ENCODE data around the gene SPPL3. TPM values are rescaled to one million over a fixed set of nuclear protein-coding genes. Genes with fewer than 3 reads are reported as not detected.

The SPPL3 gene
- polyA plus RNA-seq, 1 donor from 2014 or later = 18.6 TPM

DNA sequence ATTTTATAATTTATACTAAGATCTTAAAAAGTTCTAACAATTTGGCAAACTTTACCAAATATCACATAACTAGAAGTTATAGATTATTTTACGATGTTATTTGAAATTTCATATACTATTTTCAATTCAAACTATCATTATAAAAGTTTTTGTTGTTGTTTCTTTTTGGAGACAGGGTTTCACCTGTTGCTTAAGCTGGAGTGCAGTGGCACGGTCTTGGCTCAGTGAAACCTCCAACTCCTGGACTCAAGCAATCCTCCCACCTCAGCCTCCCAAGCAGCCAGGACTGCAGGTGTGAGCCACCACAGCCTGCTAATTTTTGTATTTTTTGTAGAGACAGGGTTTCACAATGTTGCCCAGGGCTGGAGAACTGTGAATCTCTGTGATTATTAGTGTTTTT is 87.8 kb downstream of the SPPL3 start:
- Mint-ChIP-seq H3K27me3 (no peaks in the 10 kb centered on the region), H3K4me3 (no peak overlapping the region), H3K36me3 (peaks cover 6% of the 10 kb centered on the region), H3K9me3 (no peaks in the 10 kb centered on the region), H3K27ac (no peak overlapping the region), H3K4me1 (peaks cover 7 to 23% (median 18%) of the 10 kb centered on the region in 3 donors)

DNA sequence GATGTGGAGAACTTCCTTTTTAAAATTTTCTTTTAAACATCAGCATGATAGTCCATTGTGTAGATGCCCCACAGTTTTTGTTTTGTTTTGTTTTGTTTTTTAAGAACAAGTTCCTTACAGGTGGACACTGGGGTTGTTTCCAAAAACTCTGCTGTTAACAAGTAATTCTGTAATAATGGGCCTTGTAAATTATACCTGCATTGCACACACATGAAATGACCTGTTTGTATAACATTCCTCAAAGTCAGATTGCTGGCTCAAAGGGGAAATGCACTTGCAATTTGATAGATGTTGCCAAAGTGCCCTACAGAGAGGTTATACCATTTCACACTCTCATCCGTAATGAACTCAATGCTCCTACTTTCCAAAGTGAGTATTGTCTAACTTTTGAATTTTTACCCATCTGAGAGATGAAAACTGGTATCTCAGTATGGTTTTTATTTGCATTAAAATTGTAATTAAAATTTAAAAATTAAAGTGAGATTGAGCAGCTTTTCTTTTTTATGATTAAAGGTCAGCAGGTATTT is 89.2 kb downstream of the SPPL3 start:
- H3K36me3 Mint-ChIP-seq = peaks cover 6% of the 10 kb centered on the region
- H3K4me1 Mint-ChIP-seq = peaks cover 7 to 27% (median 25%) of the 10 kb centered on the region in 3 donors
- no peaks in the 10 kb centered on the region for H3K27me3 Mint-ChIP-seq
- no peak overlapping the region for H3K27ac Mint-ChIP-seq
- H3K4me3 Mint-ChIP-seq = no peak overlapping the region
- no peaks in the 10 kb centered on the region for H3K9me3 Mint-ChIP-seq

DNA sequence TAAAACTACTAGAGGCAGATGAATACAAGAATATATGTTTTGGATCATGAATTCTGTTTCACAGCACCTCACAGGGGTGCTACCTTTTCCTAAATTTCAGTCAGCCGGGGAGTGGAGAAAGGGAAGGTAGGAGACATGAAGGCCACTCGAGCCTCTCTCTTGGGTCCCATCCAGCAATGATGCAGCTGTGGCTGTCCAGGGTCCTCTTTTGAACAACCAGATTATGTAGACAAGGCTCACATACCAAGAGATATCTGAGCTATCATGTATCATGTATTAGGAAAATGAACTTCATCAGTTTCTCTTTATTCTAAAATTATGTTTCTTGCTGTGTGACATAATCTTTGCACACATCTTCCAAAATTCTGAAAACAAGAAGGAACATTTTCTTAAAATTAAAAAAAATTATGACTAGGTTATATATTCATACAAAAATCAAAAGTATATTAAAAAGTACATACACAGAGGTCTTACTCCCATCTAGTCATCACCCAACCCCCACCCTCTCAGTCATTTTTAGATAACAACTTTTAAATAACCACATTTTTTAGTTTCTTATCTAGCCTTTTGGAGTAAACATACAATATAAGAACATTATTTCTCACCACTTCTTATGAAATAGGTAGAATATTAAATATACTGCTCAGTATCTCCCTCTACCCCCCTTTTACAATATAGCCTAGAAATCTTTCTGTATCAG is 89.8 kb downstream of the SPPL3 start:
- Mint-ChIP-seq H3K27ac (no peak overlapping the region), H3K4me3 (no peak overlapping the region), H3K36me3 (peaks cover 6% of the 10 kb centered on the region), H3K27me3 (no peaks in the 10 kb centered on the region), H3K9me3 (no peaks in the 10 kb centered on the region), H3K4me1 (peaks cover 7 to 27% (median 25%) of the 10 kb centered on the region in 3 donors)

DNA sequence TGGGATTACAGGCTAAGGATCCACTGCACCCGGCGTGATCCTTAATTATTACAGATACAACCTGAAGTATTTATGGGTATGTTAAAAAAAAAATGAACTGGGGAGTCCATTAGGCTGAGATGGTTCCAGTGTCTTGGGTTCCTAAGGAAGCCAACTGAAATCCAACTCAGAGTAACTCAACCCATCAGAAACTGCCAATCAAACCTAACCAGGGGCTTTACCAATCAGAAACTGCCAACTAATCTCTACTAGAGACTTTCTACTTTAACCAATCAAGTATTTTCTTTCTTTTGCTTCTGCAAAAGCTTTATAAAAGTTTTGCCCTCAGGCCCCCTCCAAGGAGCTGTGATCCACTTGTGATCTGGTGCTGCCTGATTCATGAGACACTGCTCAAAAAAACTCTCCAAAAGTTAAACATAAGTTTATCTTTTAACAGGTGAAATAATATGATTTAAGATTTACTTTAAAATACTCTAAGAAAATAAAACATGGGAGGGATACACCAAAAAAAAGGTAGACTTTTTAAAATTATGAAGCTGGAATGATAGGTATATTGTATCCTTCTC is 90.5 kb downstream of the SPPL3 start:
- Mint-ChIP-seq H3K36me3 (peaks cover 8% of the 10 kb centered on the region), H3K27me3 (no peaks in the 10 kb centered on the region), H3K4me1 (peaks cover 7 to 27% (median 25%) of the 10 kb centered on the region in 3 donors), H3K9me3 (no peaks in the 10 kb centered on the region), H3K27ac (no peak overlapping the region), H3K4me3 (no peak overlapping the region)

DNA sequence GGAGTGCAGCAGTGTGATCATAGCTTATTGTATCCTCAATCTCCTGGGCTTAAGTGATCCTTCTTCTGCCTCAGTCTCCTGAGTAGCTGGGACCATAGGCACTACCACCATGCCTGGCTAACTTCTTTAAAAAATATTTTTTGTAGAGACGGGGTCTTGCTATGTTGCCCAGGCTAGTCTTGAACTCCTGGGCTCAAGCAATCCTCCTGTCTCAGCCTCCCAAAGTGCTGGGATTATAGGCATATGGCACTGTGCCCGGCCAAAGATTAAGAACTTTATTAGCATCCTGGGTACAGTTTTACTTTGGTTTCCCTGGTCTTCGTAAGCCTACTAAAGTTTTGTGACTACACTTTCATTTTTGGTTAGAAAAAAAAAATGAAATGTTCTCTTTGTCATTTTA is 94.1 kb downstream of the SPPL3 start:
- peaks cover 5 to 21% (median 18%) of the 10 kb centered on the region in 3 donors for H3K4me1 Mint-ChIP-seq
- H3K36me3 Mint-ChIP-seq = peaks cover 13% of the 10 kb centered on the region
- no peak overlapping the region for H3K27ac Mint-ChIP-seq

DNA sequence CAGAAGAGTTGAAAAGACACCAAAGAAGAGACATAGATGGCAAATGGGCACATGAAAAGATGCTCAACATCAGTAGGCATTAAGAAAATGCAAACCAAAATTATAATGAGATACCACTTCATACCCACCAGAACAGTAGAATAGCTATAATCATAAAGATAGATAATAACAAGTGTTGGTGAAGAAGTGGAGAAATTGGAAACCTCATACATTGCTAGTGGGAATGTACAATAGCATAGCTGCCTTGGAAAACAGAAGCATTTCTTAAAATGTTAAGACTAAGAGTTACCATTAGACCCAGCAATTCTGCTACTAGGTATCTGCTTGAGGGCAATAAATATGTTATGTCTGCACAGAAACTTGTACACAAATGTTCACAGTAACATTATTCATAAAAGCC is 99.7 kb downstream of the SPPL3 start:
- H3K4me1 Mint-ChIP-seq = peaks cover 23 to 33% (median 23%) of the 10 kb centered on the region in 3 donors
- no peak overlapping the region for H3K4me3 Mint-ChIP-seq
- H3K36me3 Mint-ChIP-seq = peaks cover 10% of the 10 kb centered on the region
- H3K27ac Mint-ChIP-seq = no peak overlapping the region
- H3K27me3 Mint-ChIP-seq = no peaks in the 10 kb centered on the region
- no peaks in the 10 kb centered on the region for H3K9me3 Mint-ChIP-seq

More for the DNA sequence above, 94.1 kb downstream of the SPPL3 start:
- Mint-ChIP-seq H3K27me3 (no peaks in the 10 kb centered on the region), H3K4me3 (no peak overlapping the region), H3K9me3 (no peaks in the 10 kb centered on the region)

DNA sequence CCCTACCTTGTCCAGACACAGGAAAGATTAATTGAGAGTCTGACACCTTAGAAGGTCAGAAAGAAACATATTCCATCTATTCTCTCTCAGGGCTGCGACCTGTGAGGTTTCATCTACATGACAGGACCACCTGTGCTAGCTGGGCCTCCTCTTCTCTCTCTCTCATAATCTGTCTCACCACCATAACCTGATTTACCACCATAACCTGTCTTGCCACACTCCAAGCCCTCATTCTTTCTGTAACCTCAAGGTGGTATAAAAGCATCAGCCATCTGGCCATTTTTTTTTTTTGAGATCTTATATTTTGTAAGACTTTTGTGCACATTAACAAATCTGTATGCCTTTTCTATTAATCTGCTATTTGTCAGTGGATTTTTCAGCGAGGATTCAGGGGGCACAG is 103.0 kb downstream of the SPPL3 start:
- peak overlapping the region in 1 of 4 donors; percentile 43 for H3K4me3 Mint-ChIP-seq
- H3K27me3 Mint-ChIP-seq = no peaks in the 10 kb centered on the region
- peaks cover 44 to 54% (median 46%) of the 10 kb centered on the region in 3 donors for H3K4me1 Mint-ChIP-seq
- peaks cover 9% of the 10 kb centered on the region for H3K36me3 Mint-ChIP-seq
- H3K27ac Mint-ChIP-seq = peak overlapping the region in 1 of 3 donors; percentile 28
- peaks cover 0 to 3% (median 0%) of the 10 kb centered on the region in 3 donors for H3K9me3 Mint-ChIP-seq

DNA sequence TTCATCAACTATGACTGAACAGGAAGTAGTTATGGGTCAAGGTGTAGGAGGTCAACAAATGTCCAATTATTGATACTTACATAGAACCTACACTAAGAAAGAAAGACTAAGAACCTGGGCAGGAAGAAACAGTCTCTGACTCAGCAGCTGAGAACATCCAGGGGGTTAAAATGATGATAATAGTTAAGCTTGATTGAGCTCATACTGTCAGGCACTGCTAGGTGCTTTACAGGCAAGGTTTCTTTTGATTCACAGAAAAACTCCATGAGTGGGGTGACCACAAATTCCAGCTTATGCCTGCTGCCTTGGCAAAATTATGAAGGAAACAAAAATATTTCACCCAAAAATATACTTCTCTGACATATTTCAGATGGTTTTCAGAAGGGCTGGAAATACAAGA is 103.5 kb downstream of the SPPL3 start:
- no peak overlapping the region for H3K4me3 Mint-ChIP-seq
- H3K27me3 Mint-ChIP-seq = no peaks in the 10 kb centered on the region
- peak overlapping the region in 2 of 3 donors; percentile 46 to 81 for H3K27ac Mint-ChIP-seq
- peaks cover 44 to 54% (median 46%) of the 10 kb centered on the region in 3 donors for H3K4me1 Mint-ChIP-seq
- H3K36me3 Mint-ChIP-seq = peaks cover 12% of the 10 kb centered on the region
- H3K9me3 Mint-ChIP-seq = peaks cover 0 to 6% (median 3%) of the 10 kb centered on the region in 3 donors

DNA sequence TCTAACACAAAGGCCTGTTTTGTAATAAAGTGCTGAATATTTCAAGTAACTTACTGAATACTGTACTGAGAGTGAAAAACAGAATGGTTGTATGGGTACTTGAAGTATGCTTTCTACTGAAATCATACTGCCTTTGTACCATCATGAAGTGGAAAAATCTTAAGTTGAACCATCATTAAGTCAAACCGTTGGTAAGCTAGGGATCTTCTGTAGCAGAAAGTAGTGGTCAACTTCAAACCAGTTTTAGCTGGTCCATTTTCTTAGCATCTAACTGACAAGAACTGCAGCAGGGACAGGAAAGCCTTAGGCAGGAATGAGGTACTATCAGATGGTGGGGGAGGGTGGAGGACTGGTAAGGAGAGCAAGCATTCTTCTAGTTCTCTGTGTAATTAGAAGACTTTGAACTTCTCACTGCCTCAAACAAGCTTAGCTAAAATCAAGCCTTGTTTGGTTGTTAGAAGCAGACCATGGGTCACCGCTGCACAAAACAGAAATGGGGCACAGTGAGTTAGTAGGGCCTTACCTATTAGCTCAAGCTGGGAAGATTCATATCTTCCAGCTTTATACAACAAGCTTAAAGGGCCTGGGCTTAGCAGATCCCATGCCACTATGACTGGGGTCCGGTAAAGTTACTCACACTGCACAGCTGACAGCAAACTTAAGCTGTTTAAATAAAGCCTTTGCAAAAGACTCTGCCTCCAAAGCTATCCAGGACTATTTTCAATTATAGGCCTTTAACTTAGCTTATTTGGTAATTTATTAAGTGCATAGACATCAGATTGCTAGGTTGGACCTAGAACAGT is 104.7 kb downstream of the SPPL3 start:
- peak overlapping the region in 2 of 4 donors; percentile 58 to 87 for H3K4me3 Mint-ChIP-seq
- H3K27me3 Mint-ChIP-seq = no peaks in the 10 kb centered on the region
- H3K9me3 Mint-ChIP-seq = peaks cover 0 to 9% (median 4%) of the 10 kb centered on the region in 3 donors
- peaks cover 46 to 49% (median 48%) of the 10 kb centered on the region in 3 donors for H3K4me1 Mint-ChIP-seq
- H3K36me3 Mint-ChIP-seq = peaks cover 18% of the 10 kb centered on the region
- H3K27ac Mint-ChIP-seq = peak overlapping the region in 1 of 3 donors; percentile 55

DNA sequence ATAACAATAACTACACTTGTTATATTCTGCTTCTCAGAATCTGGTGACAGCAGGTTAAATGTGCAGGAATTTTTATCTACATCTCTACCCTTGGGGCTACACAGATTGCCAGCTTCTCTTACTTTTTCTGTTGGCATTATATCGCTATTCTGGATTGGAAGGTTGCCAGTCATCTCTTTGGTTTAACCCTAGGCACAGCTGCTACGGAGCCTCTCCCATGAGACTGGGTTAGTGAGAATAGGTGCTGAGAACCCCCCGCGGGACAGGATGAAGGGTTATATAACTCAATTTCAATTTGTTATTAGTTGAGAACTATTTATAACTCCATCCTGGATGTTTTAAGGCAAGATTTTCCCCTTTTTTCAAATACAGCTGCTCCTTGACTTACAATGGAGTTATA is 105.5 kb downstream of the SPPL3 start:
- H3K4me3 Mint-ChIP-seq = peak overlapping the region in 3 of 4 donors; percentile 3 to 87 (median 52)
- H3K27me3 Mint-ChIP-seq = no peaks in the 10 kb centered on the region

DNA sequence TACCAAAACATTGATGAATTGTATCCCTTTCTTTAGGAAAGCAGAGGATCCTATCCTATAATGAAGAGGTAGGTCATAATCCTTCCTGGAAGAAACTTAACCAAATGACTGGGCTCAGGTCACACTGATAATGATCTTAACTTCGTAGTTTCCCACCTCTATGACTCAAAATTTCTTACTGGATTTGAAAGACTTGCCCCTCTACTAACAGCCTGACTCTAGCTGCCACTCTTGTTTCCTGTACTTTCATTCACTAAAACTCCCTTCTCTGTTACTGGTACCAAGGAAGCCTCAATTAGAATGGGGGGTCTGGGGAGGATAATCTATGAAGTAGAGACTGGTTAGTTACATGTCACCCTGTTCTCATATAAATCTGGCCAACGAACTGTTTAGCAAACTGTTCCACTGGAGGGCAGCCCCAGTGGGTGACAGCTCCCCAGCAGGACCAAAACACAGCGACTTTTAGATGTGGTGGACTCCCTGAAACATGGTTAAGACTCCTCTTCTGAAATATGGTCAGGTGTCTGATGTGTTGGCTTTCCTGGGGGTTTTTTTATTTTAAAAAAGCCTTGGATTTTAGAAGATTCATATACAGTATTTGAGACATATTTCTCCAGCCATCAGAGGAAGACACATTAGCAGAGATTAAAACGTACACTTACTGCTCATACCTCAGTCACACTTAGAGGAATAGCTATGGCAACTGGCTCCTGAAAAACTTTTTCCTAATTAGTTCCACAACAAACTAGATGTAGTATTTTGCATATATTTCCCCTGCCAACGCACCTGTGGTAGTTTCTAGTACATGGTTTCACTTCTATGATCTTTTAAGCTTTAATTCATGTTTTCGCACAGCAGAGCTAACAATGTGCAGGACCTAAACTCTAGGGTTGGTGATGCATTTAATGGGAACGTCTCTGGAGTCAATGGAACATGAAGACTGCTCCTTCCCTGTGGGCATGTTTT is 106.2 kb downstream of the SPPL3 start:
- peaks cover 0 to 13% (median 4%) of the 10 kb centered on the region in 3 donors for H3K9me3 Mint-ChIP-seq
- H3K4me1 Mint-ChIP-seq = peaks cover 46 to 48% (median 47%) of the 10 kb centered on the region in 3 donors
- H3K27me3 Mint-ChIP-seq = no peaks in the 10 kb centered on the region
- peaks cover 16% of the 10 kb centered on the region for H3K36me3 Mint-ChIP-seq
- H3K4me3 Mint-ChIP-seq = peak overlapping the region in 2 of 4 donors; percentile 52 to 87
- peak overlapping the region; percentile 9 to 55 (median 15) for H3K27ac Mint-ChIP-seq

More for the DNA sequence above, 105.5 kb downstream of the SPPL3 start:
- peaks cover 0 to 10% (median 4%) of the 10 kb centered on the region in 3 donors for H3K9me3 Mint-ChIP-seq
- peaks cover 17% of the 10 kb centered on the region for H3K36me3 Mint-ChIP-seq
- H3K27ac Mint-ChIP-seq = peak overlapping the region in 1 of 3 donors; percentile 55
- peaks cover 46 to 48% (median 48%) of the 10 kb centered on the region in 3 donors for H3K4me1 Mint-ChIP-seq

DNA sequence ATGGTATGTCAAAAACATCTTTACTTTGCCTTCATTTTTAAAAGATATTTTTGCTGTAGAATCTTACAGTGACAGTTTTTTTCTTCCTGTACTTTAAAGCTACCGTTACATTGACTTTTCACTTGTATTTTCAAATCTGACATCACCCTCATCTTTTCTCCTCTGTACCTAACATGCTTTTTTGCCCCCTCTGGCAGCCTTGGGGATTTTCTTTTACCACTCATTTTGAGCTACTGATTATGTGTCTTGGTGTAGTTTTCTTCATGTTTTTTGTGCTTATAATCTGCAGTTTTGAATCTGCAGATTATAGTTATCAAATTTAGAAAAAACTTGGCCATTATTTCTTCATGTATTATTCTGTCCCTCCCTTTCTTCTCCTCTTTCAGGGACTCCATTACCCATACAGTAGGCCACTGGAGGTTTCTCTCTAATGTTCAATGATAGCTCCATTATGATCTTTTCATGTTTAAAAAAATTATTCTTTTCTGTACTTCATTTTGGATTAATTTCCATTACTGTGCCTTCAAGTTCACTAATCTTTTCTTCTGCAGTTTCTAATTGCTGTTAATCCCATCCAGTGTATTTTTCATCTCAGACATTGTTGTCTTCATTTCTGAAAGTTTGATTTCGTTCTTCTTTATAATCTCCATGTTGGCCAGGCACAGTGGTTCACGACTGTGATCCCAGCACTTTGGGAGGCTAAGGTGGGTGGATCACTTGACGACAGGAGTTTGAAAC is 108.5 kb downstream of the SPPL3 start:
- Mint-ChIP-seq H3K36me3 (peaks cover 16% of the 10 kb centered on the region), H3K4me1 (peaks cover 35 to 39% (median 38%) of the 10 kb centered on the region in 3 donors), H3K27me3 (no peaks in the 10 kb centered on the region), H3K4me3 (no peak overlapping the region), H3K9me3 (peaks cover 0 to 13% (median 4%) of the 10 kb centered on the region in 3 donors), H3K27ac (no peak overlapping the region)

DNA sequence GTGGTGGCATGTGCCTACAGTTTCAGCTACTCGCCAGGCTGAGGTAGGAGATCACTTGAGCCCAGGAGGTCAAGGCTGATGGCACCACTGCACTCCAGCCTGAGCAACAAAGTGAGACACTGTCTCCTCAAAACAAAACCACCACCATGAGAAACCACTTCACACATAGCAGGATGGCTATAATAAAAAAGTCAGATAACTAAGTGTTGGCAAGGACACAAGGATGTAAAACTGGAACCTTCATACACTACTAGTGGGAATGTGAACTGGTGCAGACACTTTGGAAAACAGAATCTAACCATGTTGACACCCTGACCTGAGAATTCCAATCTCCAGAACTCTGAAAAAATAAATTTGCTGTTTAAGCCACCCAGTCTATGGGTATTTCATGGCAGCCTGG is 110.8 kb downstream of the SPPL3 start:
- Mint-ChIP-seq H3K36me3 (peaks cover 21% of the 10 kb centered on the region), H3K9me3 (peaks cover 0 to 13% (median 4%) of the 10 kb centered on the region in 3 donors), H3K27ac (no peak overlapping the region)

More for the DNA sequence above, 110.8 kb downstream of the SPPL3 start:
- Mint-ChIP-seq H3K27me3 (no peaks in the 10 kb centered on the region), H3K4me3 (no peak overlapping the region), H3K4me1 (peaks cover 18 to 27% (median 27%) of the 10 kb centered on the region in 3 donors)
